ENCODE data around the gene SLCO2B1. TPM values are rescaled to one million over a fixed set of nuclear protein-coding genes. Genes with fewer than 3 reads are reported as not detected.

The SLCO2B1 gene
- total RNA-seq, 1 experiment from 2014 or later, result not detected

GRCh38 chr11:75214843-75215242 is 63.9 kb downstream of the SLCO2B1 start:
- no peaks in the 10 kb centered on the region for H3K23me2 ChIP-seq (ENCODE audit: insufficient read length, low read depth, low read length, poor library complexity, severe bottlenecking)
- H3K4me3 Mint-ChIP-seq, result no peak overlapping the region
- peaks cover 46% of the 10 kb centered on the region for H3K27me3 Mint-ChIP-seq (ENCODE audit: low read depth)

More at GRCh38 chr11:75214843-75215242, 63.9 kb downstream of the SLCO2B1 start:
- no peak for TF ChIP-seq CTCF (conservative IDR thresholded peaks at IDR 0.05)
- Histone ChIP-seq H4K20me1 (ENCODE audit: control insufficient read depth, insufficient read depth, insufficient read length) (no peaks in the 10 kb centered on the region), H3K18ac (ENCODE audit: insufficient read length, low read depth, low read length) (no peak overlapping the region), H4K91ac (ENCODE audit: insufficient read length, low read depth, low read length) (no peak overlapping the region), H3K14ac (ENCODE audit: insufficient read depth, low read length) (no peak overlapping the region), H3K79me1 (ENCODE audit: insufficient read depth, low read depth, low read length, poor library complexity, severe bottlenecking) (no peaks in the 10 kb centered on the region), H2BK12ac (ENCODE audit: insufficient read length, low read depth, low read length) (no peak overlapping the region), H4K5ac (ENCODE audit: insufficient read length, low read depth, low read length) (no peak overlapping the region), H2AK5ac (ENCODE audit: insufficient read length, low read length) (no peak overlapping the region), H3K27ac (ENCODE audit: insufficient read length, low read depth, low read length) (no peak overlapping the region), H2BK5ac (ENCODE audit: insufficient read length, low read length) (no peak overlapping the region), H3K56ac (ENCODE audit: insufficient read length, low read depth, low read length) (no peak overlapping the region), H3K23ac (ENCODE audit: insufficient read length, low read depth, low read length) (no peak overlapping the region), H2BK20ac (ENCODE audit: low read depth, low read length, poor library complexity, severe bottlenecking) (no peak overlapping the region), H2AFZ (ENCODE audit: low read length) (no peak overlapping the region), H4K8ac (replicated peaks; ENCODE audit: insufficient read length, low read depth, low read length) (no peak overlapping the region), H3K4me2 (ENCODE audit: insufficient read depth, insufficient read length, low read length) (no peak overlapping the region), H3K79me2 (ENCODE audit: insufficient read depth, low read length) (no peaks in the 10 kb centered on the region), H3K9me3 (ENCODE audit: control insufficient read depth, low read depth, low read length) (no peaks in the 10 kb centered on the region), H3K4ac (ENCODE audit: low read depth, low read length) (no peak overlapping the region), H3K4me1 (ENCODE audit: insufficient read depth, low read length) (no peaks in the 10 kb centered on the region), H3K27me3 (ENCODE audit: insufficient read depth, low read length) (no peaks in the 10 kb centered on the region; the same call in 1 of the 2 replicates), H3T11ph (ENCODE audit: low read length) (no peak overlapping the region), H3K9ac (ENCODE audit: extremely low read depth, insufficient read length, low read length) (no peak overlapping the region), H2BK15ac (ENCODE audit: low read depth, low read length) (no peak overlapping the region), H2BK120ac (ENCODE audit: low read depth, low read length, poor library complexity, severe bottlenecking) (no peak overlapping the region)
- Mint-ChIP-seq H3K27ac (no peak overlapping the region), H3K4me1 (0 out of 4 replicates have a peak, but pooled peaks cover 0 to 3% of the 10 kb centered on the region in 2 experiments), H3K36me3 (ENCODE audit: insufficient read depth in 1 of 3, low read depth in 3 of 3) (no peaks in the 10 kb centered on the region), H3K9me3 (no peaks in the 10 kb centered on the region)
- no peak for DNase-seq

All from H9 (cell line).